Stimulated activated CD4-positive, alpha-beta T cell treated with anti-CD3 and anti-CD28 coated beads, Interleukin-2, amount 100 ng/mL, for 24 hours (primary cell): ENCODE results near the gene ATP2B1.
"Not testable (repeated sequence)": the region's sequence is repeated elsewhere in the genome, so short reads cannot be mapped to it uniquely, and the experiment has no call there.

Source experiments
- DNase-seq, 2 donors: peaks; one replicate each; pipeline ENCODE4 v3.0.0-alpha.2; 2020

ATP2B1 gene

DNA sequence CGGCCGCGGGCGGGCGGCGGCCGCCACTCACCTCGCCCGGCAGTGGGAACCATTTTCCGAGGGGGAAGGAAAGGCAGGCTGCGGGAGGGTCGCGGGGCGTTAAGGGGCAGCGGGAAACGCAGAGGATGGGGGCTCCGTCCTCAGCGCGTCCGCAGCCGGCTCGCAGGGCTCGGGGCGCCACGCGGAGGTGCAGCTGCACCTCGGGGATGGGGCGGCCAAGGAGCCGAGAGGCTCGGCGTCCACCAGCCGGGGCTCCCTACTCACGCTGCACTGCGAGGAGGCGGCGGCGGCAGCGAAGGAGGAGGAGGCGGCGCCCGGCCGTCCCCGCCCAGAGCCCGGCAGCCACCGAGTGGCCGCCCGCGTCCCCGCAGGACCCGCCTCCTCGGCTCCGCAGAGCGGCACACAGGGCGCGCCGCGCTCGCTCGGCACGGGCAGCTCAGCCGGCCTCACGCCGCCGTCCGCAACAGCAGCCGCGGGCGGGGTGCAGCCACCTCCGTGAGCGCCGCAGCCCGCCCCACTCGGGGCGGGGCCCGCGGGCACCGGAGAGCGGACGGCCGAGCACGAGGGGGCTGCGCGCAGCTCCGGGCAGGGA, at the start of gene ATP2B1:
ATP2B1 (minus strand) TSS at position 274 of the 592 bp plus-strand sequence. CDS start 52,952 bp downstream, outside the sequence.
- peak; percentile 78 to 83 for DNase-seq

DNA sequence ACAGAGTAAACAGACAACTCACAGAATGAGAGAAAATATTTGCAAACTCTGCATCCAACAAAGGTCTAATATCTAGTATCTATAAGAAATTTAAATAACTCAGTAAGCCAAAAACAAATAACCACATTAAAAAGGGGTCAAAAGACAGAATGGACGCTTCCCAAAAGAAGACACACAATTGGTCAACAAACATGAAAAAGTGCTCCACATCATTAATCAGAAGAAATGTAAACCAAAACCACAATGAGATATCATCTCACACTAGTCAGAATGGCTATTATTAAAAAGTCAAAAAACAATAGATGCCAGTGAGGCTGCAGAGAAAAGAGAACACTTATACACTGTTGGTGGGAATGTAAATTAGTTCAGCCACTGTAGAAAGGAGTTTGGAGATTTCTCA, 49.3 kb upstream of the ATP2B1 start:
- not testable (repeated sequence) for DNase-seq

DNA sequence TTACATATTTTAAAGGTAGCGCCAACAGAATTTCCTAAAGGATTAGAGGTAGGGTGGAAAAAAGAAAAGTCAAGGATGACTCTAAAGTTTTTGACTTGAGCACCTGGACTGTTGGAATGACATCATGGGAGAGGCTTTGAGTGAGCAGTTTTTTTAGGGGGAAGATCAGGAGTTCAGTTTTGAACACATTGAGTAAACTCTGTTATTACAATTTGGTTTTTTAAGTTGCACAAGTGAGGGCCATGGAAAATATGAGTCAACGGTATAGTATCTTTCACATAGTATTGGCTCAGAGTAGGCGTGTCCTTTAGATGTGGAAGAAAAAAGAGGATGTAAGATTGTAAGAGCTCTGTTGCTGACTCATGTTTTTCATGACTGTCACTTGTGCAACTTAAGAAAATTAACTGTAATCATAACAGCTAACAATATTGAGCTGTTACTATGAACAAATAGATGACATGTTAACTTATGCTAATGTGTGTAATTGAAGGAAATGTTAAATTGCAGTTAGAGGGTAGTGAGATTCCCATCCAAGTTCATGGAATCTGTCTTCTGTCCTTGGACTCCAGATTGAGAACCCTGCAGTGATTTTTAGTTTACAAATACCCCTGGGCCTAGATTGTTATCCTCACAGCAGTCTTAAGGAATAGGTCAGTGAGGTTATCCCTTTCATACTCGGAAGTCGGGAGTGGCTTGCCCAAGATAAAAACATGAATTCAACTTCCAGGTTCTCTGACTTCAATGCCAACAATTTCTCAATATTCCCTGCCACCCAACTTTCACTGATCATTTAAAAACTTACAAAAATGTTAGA, 48.2 kb upstream of the ATP2B1 start:
- no peak for DNase-seq

GRCh38 chr12:89756194-89756584, 47.6 kb upstream of the ATP2B1 start:
- DNase-seq, result no peak

- DNase-seq, result no peak
Observed at GRCh38 chr12:89753997-89754396, 45.4 kb upstream of the ATP2B1 start.

GRCh38 chr12:89752341-89752740, 43.7 kb upstream of the ATP2B1 start:
- DNase-seq, result no peak

GRCh38 chr12:89750389-89751351, 42.0 kb upstream of the ATP2B1 start:
- no peak for DNase-seq

DNA sequence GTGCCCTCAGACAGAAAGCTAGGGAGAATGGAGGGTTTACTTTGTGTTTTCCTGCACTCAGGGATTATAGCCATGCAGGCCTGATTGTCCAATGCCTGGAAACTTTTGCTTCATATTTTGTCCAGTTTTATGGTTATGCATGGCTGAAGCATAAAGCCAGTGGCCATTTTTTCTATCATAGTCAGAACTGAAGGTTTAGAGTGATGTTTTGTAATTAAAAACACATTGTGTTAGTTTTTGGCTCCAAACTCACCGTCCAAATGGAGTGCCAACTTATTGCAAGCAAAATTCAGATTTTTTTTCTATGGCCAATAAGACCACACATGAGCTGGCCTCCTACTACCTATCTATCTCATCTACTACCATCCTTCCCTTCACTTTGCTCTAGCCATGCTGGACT, 40.2 kb upstream of the ATP2B1 start:
- no peak for DNase-seq

DNA sequence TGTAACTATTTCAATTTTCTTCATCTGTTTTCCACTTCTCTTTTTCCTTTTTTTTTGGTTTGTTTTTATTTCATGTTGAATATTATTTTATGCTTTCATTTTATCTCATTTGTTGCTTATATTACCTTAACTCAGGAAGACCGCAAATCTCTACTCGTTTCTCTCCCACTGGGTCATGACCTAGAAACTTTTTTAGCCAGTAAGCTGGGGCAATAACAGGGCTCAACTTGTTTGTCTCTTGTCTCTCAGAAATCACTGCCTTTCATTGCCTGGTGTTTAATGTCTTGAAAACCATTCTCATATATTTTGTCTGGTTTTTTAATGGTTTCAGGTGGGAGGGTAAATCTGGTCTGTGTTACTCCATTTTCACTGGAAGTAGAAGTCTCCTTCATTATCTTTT, 36.6 kb upstream of the ATP2B1 start:
- no peak for DNase-seq

GRCh38 chr12:89742337-89743022, 33.8 kb upstream of the ATP2B1 start:
- no peak for DNase-seq

DNA sequence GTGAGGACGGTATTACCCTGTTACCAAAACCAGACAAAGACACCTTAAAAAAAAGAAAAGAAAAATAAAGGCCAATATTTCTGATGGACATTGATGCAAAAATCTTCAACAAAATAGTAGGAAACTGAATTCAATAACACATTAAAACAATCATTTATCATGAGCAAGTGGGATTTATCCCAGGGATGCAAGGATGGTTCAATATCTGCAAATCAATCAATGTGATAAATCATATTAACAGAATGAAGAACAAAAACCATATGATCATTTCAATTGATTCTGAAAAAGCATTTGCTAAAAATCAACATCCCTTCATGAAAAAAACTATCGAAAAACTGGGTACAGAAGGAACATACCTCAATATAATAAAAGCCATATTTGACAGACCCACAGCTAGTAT, 32.3 kb upstream of the ATP2B1 start:
- DNase-seq, result no peak

DNA sequence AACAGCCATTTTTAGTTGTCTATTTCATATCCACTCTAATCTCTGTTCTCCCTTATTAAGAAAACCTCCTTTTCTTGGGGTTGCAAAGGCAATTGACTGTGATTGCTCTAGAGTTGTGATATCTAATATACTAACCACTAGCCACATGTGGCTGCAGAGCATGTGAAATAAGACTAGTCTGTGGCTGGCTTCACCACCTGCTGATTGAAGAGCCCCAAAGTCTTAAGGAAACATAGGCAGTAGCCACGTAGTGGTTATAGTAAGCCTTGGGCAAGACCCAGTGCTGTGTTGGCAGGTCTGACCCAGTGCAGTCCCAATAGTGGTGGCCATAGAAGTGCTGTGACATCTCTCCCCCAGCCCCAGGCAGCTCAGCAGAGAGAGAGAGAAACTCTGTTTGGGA, 28.4 kb upstream of the ATP2B1 start:
- DNase-seq, result no peak

- DNase-seq, result no peak
Observed at GRCh38 chr12:89733579-89734201, 25.1 kb upstream of the ATP2B1 start.

GRCh38 chr12:89732522-89732921, 23.9 kb upstream of the ATP2B1 start:
- DNase-seq, result no peak

DNA sequence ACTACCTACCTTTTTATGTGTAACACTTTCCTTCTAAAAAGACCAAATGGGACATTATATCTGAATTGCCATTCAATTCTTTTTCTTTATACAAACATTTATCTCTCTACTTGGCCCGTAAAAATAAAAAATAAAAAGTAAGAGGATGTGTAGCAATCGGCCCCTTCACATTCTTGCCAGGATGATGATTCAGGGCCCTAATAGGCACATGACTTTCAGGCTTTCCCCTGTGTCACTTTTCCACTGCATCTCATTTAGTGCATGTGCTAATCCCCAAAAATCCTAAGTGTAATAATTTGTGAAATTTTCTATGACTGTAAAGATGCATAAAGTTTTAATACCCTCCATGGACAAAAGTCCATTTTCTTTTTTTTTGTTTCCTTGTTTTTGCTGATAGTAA, 23.0 kb upstream of the ATP2B1 start:
- DNase-seq, result no peak

DNA sequence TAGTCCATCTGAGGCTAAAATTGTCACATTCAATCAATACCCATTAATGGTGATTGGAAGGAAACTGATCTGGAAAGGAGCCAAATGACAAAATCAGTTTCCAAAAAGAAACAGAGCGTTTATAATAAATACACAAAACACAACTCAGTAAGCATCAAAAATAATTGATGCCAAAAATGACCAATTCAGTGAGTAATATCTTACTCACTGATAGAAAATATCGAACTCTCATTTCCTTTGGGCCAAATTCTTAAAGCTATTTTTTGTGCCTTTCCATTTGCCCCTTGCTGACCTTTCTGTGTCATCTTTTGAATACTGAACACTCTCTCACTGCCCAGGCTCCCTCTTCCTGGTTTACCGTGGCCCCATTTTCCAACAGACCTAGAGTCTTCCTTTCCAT, 22.5 kb upstream of the ATP2B1 start:
- DNase-seq, result no peak

GRCh38 chr12:89729946-89730459, 21.4 kb upstream of the ATP2B1 start:
- no peak for DNase-seq

DNA sequence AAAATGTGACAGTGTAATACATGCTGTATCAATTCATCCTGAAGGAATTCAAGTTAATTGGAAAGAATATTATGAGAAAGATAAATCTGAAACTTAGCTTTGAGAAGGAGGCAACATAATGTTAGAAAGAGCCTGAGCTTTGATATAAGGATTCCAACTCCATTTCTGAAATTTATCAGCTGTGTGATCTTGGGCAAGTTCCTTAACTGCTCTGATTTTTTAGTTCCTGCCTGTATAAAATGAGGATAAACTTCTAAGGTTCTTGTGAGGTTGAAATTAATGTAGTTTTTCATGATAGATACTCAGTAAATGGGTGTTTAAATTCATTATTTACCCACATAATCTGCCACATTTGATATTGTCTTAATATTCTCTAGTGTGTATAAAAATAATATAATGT, 14.6 kb upstream of the ATP2B1 start:
- DNase-seq, result no peak

DNA sequence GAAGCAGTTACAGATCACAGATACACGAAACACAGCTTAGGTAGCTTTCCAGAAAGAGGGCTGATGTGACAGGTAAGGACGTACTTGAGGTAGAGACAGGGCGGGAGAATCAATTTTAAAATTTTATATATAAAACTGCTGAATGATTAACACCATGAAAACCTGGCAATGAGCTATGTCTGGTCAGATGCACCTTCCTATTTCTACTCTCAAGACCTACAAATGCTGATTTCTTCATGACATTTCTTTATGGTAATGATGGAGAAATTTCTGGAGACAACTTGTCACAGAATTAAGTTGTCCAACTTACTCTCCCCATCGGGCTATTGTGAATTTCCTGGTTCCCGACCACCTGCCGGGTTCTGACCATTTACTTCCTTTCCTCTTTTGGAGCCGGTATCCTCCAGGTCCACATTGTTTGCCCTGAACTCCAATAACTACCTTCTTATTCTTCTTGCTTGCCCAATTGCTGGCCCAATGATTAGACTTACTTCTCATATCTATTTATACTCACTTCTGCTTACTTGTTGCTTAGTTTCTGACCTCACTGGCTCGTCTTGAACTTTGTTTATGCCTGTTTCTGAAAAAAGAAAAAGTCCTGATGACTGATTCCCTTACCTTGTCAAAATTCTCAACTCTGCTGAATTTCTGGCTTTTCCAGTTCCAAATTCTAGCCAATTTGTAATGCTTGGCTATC, 12.8 kb upstream of the ATP2B1 start:
- DNase-seq, result no peak

GRCh38 chr12:89717759-89718523, 9.3 kb upstream of the ATP2B1 start:
- no peak for DNase-seq

GRCh38 chr12:89712706-89713105, 4.1 kb upstream of the ATP2B1 start:
- DNase-seq, result no peak
